ENCODE results near the gene C3. TPM values are rescaled to one million over a fixed set of nuclear protein-coding genes. Genes with fewer than 3 reads are reported as not detected.

C3 gene
- total RNA-seq, 1 experiment from 2014 or later, result 872 TPM

DNA sequence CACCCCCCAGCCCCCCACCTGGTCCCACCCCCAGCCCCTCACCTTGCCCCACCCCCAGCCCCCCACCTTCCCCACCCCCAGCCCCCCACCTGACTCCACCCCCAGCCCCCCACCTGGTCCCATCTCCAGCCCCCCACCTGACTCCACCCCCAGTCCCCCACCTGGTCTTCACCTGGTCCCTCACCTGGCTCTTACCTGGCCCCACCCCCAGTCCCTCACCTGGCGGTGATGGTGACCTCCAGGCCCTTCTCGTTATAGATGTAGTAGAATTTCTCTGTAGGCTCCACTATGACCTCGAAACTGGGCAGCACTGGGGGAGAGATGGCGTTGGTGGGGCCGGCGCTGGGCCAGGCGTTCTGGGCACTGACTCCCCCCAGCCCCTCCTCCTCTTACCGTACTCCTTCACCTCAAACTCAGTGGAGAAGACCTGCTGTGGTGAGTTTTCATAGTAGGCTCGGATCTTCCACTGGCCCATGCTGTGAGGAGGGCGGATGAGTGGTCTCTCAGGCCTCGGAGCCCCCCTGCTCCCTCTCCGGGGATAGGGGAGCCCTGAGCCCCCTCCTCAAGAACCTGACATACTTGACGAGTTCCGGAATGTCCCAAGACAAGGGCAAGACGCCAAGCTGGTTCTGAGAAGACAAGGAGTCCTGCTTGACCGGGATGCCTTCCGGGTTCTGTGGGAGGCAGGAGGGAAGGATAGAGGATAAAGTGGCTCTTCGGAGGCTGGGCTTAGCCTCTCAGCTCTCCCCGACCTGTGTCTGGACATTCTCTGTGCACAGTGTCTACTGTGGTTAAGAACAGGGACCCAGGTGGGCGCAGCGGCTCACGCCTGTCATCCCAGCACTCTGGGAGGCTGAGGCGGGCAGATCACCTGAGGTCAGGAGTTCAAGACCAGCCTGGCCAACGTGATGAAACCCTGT lies 6.4 kb downstream of the C3 start:
- no TSS peak for BruUV-seq (replicated peaks)
- ChIA-PET POLR2A (interaction anchor here (0.8 kb wide), 1 partner anchor 24 kb away, joined by 3 read pairs; no protein-coding TSS in a partner anchor), CTCF (interaction anchor here (0.6 kb wide), 1 partner anchor 149 kb away, joined by 3 read pairs; no protein-coding TSS in a partner anchor)
- no peaks in the 10 kb centered on the region for H3K27me3 Mint-ChIP-seq (ENCODE audit: insufficient read depth, unreplicated experiment)
- TF ChIP-seq, protein P1, sequence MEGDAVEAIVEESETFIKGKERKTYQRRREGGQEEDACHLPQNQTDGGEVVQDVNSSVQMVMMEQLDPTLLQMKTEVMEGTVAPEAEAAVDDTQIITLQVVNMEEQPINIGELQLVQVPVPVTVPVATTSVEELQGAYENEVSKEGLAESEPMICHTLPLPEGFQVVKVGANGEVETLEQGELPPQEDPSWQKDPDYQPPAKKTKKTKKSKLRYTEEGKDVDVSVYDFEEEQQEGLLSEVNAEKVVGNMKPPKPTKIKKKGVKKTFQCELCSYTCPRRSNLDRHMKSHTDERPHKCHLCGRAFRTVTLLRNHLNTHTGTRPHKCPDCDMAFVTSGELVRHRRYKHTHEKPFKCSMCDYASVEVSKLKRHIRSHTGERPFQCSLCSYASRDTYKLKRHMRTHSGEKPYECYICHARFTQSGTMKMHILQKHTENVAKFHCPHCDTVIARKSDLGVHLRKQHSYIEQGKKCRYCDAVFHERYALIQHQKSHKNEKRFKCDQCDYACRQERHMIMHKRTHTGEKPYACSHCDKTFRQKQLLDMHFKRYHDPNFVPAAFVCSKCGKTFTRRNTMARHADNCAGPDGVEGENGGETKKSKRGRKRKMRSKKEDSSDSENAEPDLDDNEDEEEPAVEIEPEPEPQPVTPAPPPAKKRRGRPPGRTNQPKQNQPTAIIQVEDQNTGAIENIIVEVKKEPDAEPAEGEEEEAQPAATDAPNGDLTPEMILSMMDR (IDR thresholded peaks at IDR 0.05; ENCODE audit: unreplicated experiment), result no peak
- H3K36me3 Mint-ChIP-seq (ENCODE audit: insufficient read depth, unreplicated experiment), result peaks cover 98% of the 10 kb centered on the region
- intact Hi-C loops (cut with micrococcal nuclease), result no loop called here
- peaks cover 8% of the 10 kb centered on the region for H3K9me3 Mint-ChIP-seq (ENCODE audit: unreplicated experiment)
- no peak overlapping the region for H3K27ac Mint-ChIP-seq (ENCODE audit: low read depth, unreplicated experiment)
- H3K4me3 Mint-ChIP-seq (ENCODE audit: unreplicated experiment), result no peak overlapping the region
- DNase-seq (ENCODE audit: unreplicated experiment), result no peak
- H3K4me1 Mint-ChIP-seq (ENCODE audit: insufficient read depth, unreplicated experiment), result peaks cover 41% of the 10 kb centered on the region

DNA sequence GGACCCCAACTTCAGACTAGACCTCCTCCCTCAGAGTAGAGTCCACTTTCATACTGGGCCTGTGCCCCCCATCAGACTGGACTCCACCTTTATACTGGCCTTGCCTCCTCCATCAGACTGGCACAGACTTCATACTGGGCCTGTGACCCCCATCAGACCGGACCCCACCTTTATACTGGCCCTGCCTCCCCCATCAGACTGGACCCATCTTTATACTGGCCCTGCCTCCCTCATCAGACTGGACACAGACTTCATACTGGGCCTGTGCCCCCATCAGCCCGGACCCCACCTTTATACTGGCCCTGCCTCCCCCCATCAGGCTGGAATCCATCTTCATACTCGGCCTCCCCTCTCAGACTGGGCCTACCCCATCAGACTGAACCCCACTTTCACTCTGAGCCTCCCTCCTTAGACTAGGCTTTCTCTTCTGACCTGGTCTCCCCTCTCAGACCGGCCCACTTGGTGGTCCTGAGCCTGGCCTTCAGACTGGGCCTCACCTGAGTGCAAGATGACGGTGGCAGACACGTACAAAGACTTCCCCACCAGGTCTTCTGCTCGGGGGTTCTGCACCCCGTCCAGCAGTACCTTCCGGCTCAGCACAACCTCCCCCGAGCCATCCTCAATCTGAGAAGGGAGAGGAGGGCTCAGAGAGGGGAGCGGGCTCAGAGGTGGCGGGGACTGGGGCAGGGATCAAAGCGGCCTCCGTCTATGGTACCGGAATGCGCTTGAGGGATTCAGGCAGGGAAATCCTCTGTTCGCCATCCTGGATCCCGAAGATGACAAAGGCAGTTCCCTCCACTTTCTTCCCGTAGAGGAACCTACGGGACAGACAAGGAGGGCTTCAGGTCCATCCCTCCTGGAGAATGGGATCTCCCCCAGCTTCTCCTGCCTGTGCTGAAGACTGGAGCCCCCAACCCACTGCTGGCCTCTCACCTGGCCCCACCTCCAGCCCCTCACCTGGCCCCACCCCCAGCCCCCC lies 7.5 kb downstream of the C3 start:
- peaks cover 98% of the 10 kb centered on the region for H3K36me3 Mint-ChIP-seq (ENCODE audit: insufficient read depth, unreplicated experiment)
- ChIA-PET CTCF (no interaction called here), POLR2A (no interaction called here)
- H3K4me3 Mint-ChIP-seq (ENCODE audit: unreplicated experiment), result no peak overlapping the region
- peaks cover 8% of the 10 kb centered on the region for H3K9me3 Mint-ChIP-seq (ENCODE audit: unreplicated experiment)
- no peak overlapping the region for H3K27ac Mint-ChIP-seq (ENCODE audit: low read depth, unreplicated experiment)
- no TSS peak for BruUV-seq (replicated peaks)
- peaks cover 37% of the 10 kb centered on the region for H3K4me1 Mint-ChIP-seq (ENCODE audit: insufficient read depth, unreplicated experiment)
- no peak for DNase-seq (ENCODE audit: unreplicated experiment)
- TF ChIP-seq, protein P1 (IDR thresholded peaks at IDR 0.05; ENCODE audit: unreplicated experiment), result no peak
- no peaks in the 10 kb centered on the region for H3K27me3 Mint-ChIP-seq (ENCODE audit: insufficient read depth, unreplicated experiment)
- intact Hi-C loops (cut with micrococcal nuclease), result no loop called here

DNA sequence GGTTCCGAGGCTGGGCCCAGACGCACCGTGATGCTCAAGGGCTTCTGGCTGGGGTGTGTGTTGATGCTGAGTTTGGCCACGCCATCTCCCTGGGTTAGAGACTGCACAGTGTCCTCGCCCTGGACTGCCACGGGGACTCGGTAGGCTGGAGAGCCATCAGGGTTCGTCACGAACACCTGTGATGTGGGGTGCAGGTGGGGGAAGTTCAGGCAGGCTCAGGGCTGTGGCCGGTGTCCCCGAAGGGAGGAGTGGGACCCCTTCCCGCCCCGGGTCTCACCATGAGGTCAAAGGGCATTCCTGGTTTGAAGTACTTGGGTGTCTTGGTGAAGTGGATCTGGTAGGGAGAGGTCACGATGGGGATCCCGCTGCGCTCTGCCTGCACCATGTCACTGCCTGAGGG lies 8.2 kb downstream of the C3 start:
- H3K9me3 Mint-ChIP-seq (ENCODE audit: unreplicated experiment), result peaks cover 1% of the 10 kb centered on the region
- POLR2A ChIA-PET, result no interaction called here
- H3K36me3 Mint-ChIP-seq (ENCODE audit: insufficient read depth, unreplicated experiment), result peaks cover 98% of the 10 kb centered on the region
- no peak overlapping the region for H3K27ac Mint-ChIP-seq (ENCODE audit: low read depth, unreplicated experiment)
- no peaks in the 10 kb centered on the region for H3K27me3 Mint-ChIP-seq (ENCODE audit: insufficient read depth, unreplicated experiment)
- BruUV-seq (replicated peaks), result no TSS peak
- H3K4me1 Mint-ChIP-seq (ENCODE audit: insufficient read depth, unreplicated experiment), result peaks cover 32% of the 10 kb centered on the region
- intact Hi-C loops (cut with micrococcal nuclease), result no loop called here
- CTCF ChIA-PET, result no interaction called here
- no peak for DNase-seq (ENCODE audit: unreplicated experiment)
- TF ChIP-seq, protein P1 (IDR thresholded peaks at IDR 0.05; ENCODE audit: unreplicated experiment), result no peak
- no peak overlapping the region for H3K4me3 Mint-ChIP-seq (ENCODE audit: unreplicated experiment)

DNA sequence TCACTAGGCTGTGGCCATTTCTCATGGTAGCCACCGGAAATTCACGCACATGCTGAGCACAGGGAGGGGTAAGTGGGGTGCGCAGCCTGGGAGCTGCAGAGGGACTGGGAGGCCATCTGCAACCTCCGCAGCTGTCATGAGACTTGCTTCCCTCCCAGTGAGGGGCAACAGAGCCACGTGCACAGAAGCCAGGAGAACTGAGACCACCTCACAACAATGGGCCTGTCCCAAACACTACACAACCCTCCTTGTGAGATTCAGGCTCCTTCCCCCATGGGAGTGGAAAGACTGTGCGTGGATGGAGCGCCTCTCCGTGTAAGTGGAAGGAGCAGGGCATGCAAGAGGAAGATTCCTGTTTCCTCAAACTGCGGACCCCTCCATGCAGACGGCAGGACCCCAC lies 8.8 kb downstream of the C3 start:
- Mint-ChIP-seq H3K9me3 (ENCODE audit: unreplicated experiment) (no peaks in the 10 kb centered on the region), H3K4me3 (ENCODE audit: unreplicated experiment) (no peak overlapping the region), H3K27me3 (ENCODE audit: insufficient read depth, unreplicated experiment) (no peaks in the 10 kb centered on the region), H3K27ac (ENCODE audit: low read depth, unreplicated experiment) (no peak overlapping the region), H3K4me1 (ENCODE audit: insufficient read depth, unreplicated experiment) (peaks cover 28% of the 10 kb centered on the region), H3K36me3 (ENCODE audit: insufficient read depth, unreplicated experiment) (peaks cover 98% of the 10 kb centered on the region)
- intact Hi-C loops (cut with micrococcal nuclease), result no loop called here
- TF ChIP-seq, protein P1 (IDR thresholded peaks at IDR 0.05; ENCODE audit: unreplicated experiment), result no peak
- no peak for DNase-seq (ENCODE audit: unreplicated experiment)
- BruUV-seq (replicated peaks), result no TSS peak
- POLR2A ChIA-PET, result interaction anchor here (0.7 kb wide), 1 partner anchor 16 kb away, joined by 4 read pairs; no protein-coding TSS in a partner anchor
- CTCF ChIA-PET, result no interaction called here
